H1 (cell line): ENCODE results near the gene CASP9. TPM values are rescaled to one million over a fixed set of nuclear protein-coding genes. Genes with fewer than 3 reads are reported as not detected.

ENCODE experiments used
- CTCF ChIA-PET: fragments of 300-600 bp; sonication (Branson Sonifier 250); formaldehyde crosslinking; loops from one replicate; lab custom pipeline; 2021; ENCODE audit not compliant: partially characterized antibody; lab: Charles Lee
- POLR2A ChIA-PET: fragments of 300-600 bp; sonication (Branson Sonifier 250); formaldehyde crosslinking; loops from one replicate; lab custom pipeline; 2021; ENCODE audit warnings: inconsistent platforms; ENCODE audit not compliant: partially characterized antibody; lab: Charles Lee
- DNase-seq, 2 experiments: peaks; one replicate each; pipeline versions ENCODE4 v3.0.0 to v3.0.0-alpha.2; 2010 to 2022; ENCODE audit warnings: low spot score in 2 of 2, low read depth in 1 of 2, mixed read lengths in 1 of 2
- FAIRE-seq: peaks from 2 replicates; lab custom pipeline; 2011; peaks lifted over from hg19 to GRCh38; lab: Jason Lieb, UNC
- H2AFZ ChIP-seq: 2 replicates; pipeline ENCODE4 v1.8.1; 2012; ENCODE audit warnings: low read length, inconsistent platforms
- H2AK5ac ChIP-seq: 2 replicates; pipeline ENCODE4 v1.6.1; 2013; ENCODE audit warnings: low read depth, low read length
- H2BK120ac ChIP-seq: replicated peaks from 2 replicates; pipeline ENCODE3; 2013; ENCODE audit warnings: low read depth, low read length, inconsistent platforms
- H2BK12ac ChIP-seq: 2 replicates; pipeline ENCODE4 v1.6.1; 2013; ENCODE audit warnings: low read depth, low read length
- H2BK15ac ChIP-seq: 2 replicates; pipeline ENCODE4 v1.6.1; 2013; ENCODE audit warnings: low read length
- H2BK20ac ChIP-seq: 2 replicates; pipeline ENCODE4 v1.6.1; 2013; ENCODE audit warnings: low read length
- H2BK5ac ChIP-seq: 2 replicates; pipeline ENCODE4 v1.6.1; 2013; ENCODE audit warnings: low read depth, low read length
- H3K14ac ChIP-seq: 2 replicates; pipeline ENCODE4 v1.6.1; 2013; ENCODE audit warnings: inconsistent platforms; ENCODE audit not compliant: insufficient read length
- H3K18ac ChIP-seq: 2 replicates; pipeline ENCODE4 v1.6.1; 2013; ENCODE audit warnings: low read length; ENCODE audit errors: extremely low read depth
- H3K23ac ChIP-seq: 2 replicates; pipeline ENCODE4 v1.6.1; 2013; ENCODE audit warnings: inconsistent platforms; ENCODE audit not compliant: insufficient read length
- H3K23me2 ChIP-seq: 2 replicates; pipeline ENCODE4 v1.6.1; 2013; ENCODE audit warnings: low read depth, low read length
- H3K27ac ChIP-seq: 2 replicates; pipeline ENCODE4 v1.6.1; 2011; ENCODE audit warnings: low read depth, low read length, inconsistent platforms
- H3K27me3 ChIP-seq, 4 experiments: replicated peaks in 1 of 4; 1 replicate in 1 of 4; 2 replicates in 3 of 4; pipeline versions ENCODE4 v1.6.1 to v1.8.1; 2011 to 2013; ENCODE audit warnings: low read length in 3 of 4, mild to moderate bottlenecking in 3 of 4, inconsistent platforms in 2 of 4, mixed read lengths in 2 of 4, moderate library complexity in 1 of 4; ENCODE audit not compliant: control insufficient read depth in 3 of 4, insufficient read depth in 3 of 4; ENCODE audit errors: extremely low read depth in 1 of 4
- H3K36me3 ChIP-seq, 4 experiments: 2 replicates each; pipeline versions ENCODE4 v1.6.1 to v1.8.1; 2011 to 2013; ENCODE audit warnings: mild to moderate bottlenecking in 4 of 4, low read length in 3 of 4, moderate library complexity in 2 of 4, control low read depth in 1 of 4, inconsistent platforms in 1 of 4; ENCODE audit not compliant: insufficient read depth in 4 of 4, control insufficient read depth in 2 of 4
- H3K4ac ChIP-seq: replicated peaks from 2 replicates; pipeline ENCODE3; 2013; ENCODE audit warnings: low read length, low read depth, mixed read lengths, inconsistent platforms; ENCODE audit not compliant: insufficient read length
- H3K4me1 ChIP-seq, 4 experiments: replicated peaks in 1 of 4; 1 replicate in 1 of 4; 2 replicates in 3 of 4; pipeline versions ENCODE4 v1.6.1 to v1.8.1; 2011 to 2013; ENCODE audit warnings: low read length in 3 of 4, inconsistent platforms in 2 of 4, mixed read lengths in 1 of 4; ENCODE audit not compliant: insufficient read depth in 4 of 4, control insufficient read depth in 3 of 4
- H3K4me2 ChIP-seq, 2 experiments: 2 replicates each; pipeline versions ENCODE4 v1.6.1 to v1.8.1; 2011 to 2013; ENCODE audit warnings: low read depth in 2 of 2, low read length in 2 of 2, control low read depth in 1 of 2, inconsistent platforms in 1 of 2, mild to moderate bottlenecking in 1 of 2; ENCODE audit not compliant: insufficient read depth in 1 of 2
- H3K4me3 ChIP-seq, 4 experiments: fragments of 200-600, 300-600 bp in 1 of 4; sonication (generic), shearing (Covaris generic), sonication (Bioruptor Twin) in 1 of 4; 2 replicates each; pipeline versions ENCODE4 v1.5.1 to v1.8.1; 2011 to 2016; ENCODE audit warnings: low read length in 4 of 4, low read depth in 3 of 4, control low read depth in 2 of 4, inconsistent platforms in 2 of 4, mild to moderate bottlenecking in 2 of 4, mixed read lengths in 1 of 4, moderate library complexity in 1 of 4; ENCODE audit not compliant: insufficient read depth in 2 of 4; ENCODE audit errors: extremely low read depth in 1 of 4
- H3K56ac ChIP-seq: replicated peaks from 2 replicates; pipeline ENCODE3; 2013; ENCODE audit warnings: low read depth, mild to moderate bottlenecking, mixed read lengths, low read length, inconsistent platforms; ENCODE audit not compliant: insufficient read length
- H3K79me1 ChIP-seq: 2 replicates; pipeline ENCODE4 v1.6.1; 2013; ENCODE audit warnings: low read depth, low read length, control low read depth
- H3K79me2 ChIP-seq, 2 experiments: 2 replicates each; pipeline versions ENCODE4 v1.6.1 to v1.8.1; 2012 to 2013; ENCODE audit warnings: low read length in 2 of 2, mild to moderate bottlenecking in 2 of 2, inconsistent platforms in 1 of 2; ENCODE audit not compliant: insufficient read depth in 2 of 2, control insufficient read depth in 1 of 2
- H3K9ac ChIP-seq, 4 experiments: replicated peaks in 1 of 4; 1 replicate in 1 of 4; 2 replicates in 3 of 4; pipeline versions ENCODE4 v1.6.1 to v1.8.1; 2011 to 2013; ENCODE audit warnings: low read depth in 3 of 4, low read length in 3 of 4, control low read depth in 2 of 4, mild to moderate bottlenecking in 2 of 4, moderate library complexity in 2 of 4, inconsistent platforms in 1 of 4; ENCODE audit errors: extremely low read depth in 1 of 4
- H3K9me3 ChIP-seq, 2 experiments: 2 replicates each; pipeline versions ENCODE4 v1.6.1 to v1.8.1; 2012 to 2013; ENCODE audit warnings: mild to moderate bottlenecking in 2 of 2, moderate library complexity in 2 of 2, control low read depth in 1 of 2, inconsistent platforms in 1 of 2, low read depth in 1 of 2, low read length in 1 of 2, mixed read lengths in 1 of 2; ENCODE audit not compliant: insufficient read depth in 2 of 2
- H4K20me1 ChIP-seq, 2 experiments: replicated peaks in 1 of 2; 2 replicates each; pipeline versions ENCODE3 to v1.8.1; 2011 to 2013; ENCODE audit warnings: inconsistent platforms in 2 of 2, low read length in 2 of 2, mild to moderate bottlenecking in 1 of 2; ENCODE audit not compliant: insufficient read depth in 2 of 2, control insufficient read depth in 1 of 2
- H4K5ac ChIP-seq: 2 replicates; pipeline ENCODE4 v1.6.1; 2013; ENCODE audit warnings: low read length, low read depth, mixed read lengths, inconsistent platforms; ENCODE audit not compliant: insufficient read length
- H4K8ac ChIP-seq: 2 replicates; pipeline ENCODE4 v1.8.0; 2013; ENCODE audit warnings: mild to moderate bottlenecking, moderate library complexity, low read length, inconsistent platforms; ENCODE audit not compliant: insufficient read depth; ENCODE audit errors: extremely low read depth
- H4K91ac ChIP-seq: replicated peaks from 2 replicates; pipeline ENCODE3; 2013; ENCODE audit warnings: low read length, mixed read lengths, inconsistent platforms; ENCODE audit not compliant: insufficient read length
- BACH1 ChIP-seq: IDR thresholded peaks from 2 replicates; pipeline ENCODE4 v1.6.1; 2012; ENCODE audit warnings: low read length, improper control_type of control experiment
- BRCA1 ChIP-seq: IDR thresholded peaks from 2 replicates; pipeline ENCODE4 v1.6.1; 2012; ENCODE audit warnings: low read depth, low read length, improper control_type of control experiment
- CBX8 ChIP-seq: fragments of 300-800, 300-1000 bp; sonication (generic); IDR thresholded peaks from 2 replicates; pipeline ENCODE4 v1.7.1; 2016; ENCODE audit warnings: low read depth, low read length, borderline replicate concordance
- CTBP2 ChIP-seq: IDR thresholded peaks from 2 replicates; pipeline ENCODE4 v1.7.0; 2011; ENCODE audit warnings: borderline replicate concordance, mild to moderate bottlenecking, moderate library complexity, mixed read lengths, low read length; ENCODE audit not compliant: insufficient read depth, insufficient read length
- EZH2 ChIP-seq: fragments of 200-600 bp; sonication (generic); IDR thresholded peaks from 2 replicates; pipeline ENCODE4 v1.7.1; 2012; ENCODE audit warnings: low read depth, mild to moderate bottlenecking, moderate library complexity, low read length, inconsistent platforms; ENCODE audit not compliant: severe bottlenecking
- KDM4A ChIP-seq: IDR thresholded peaks from one replicate; pipeline ENCODE4 v1.7.1; 2012; ENCODE audit warnings: low read depth, mild to moderate bottlenecking, moderate library complexity, low read length, inconsistent platforms; ENCODE audit not compliant: severe bottlenecking
- RXRA ChIP-seq: IDR thresholded peaks from 2 replicates; pipeline ENCODE4 v1.6.1; 2011; ENCODE audit warnings: low read depth, mild to moderate bottlenecking, low read length, moderate library complexity; ENCODE audit not compliant: insufficient read depth
- SIN3A ChIP-seq, 2 experiments: IDR thresholded peaks in 1 of 2; conservative IDR thresholded peaks in 1 of 2; 2 replicates each; pipeline ENCODE4 v1.6.1; 2011 to 2012; ENCODE audit warnings: low read length in 2 of 2, improper control_type of control experiment in 1 of 2, low read depth in 1 of 2, mild to moderate bottlenecking in 1 of 2
- SRF ChIP-seq: IDR thresholded peaks from 2 replicates; pipeline ENCODE4 v1.6.1; 2011; ENCODE audit warnings: mild to moderate bottlenecking, low read depth, low read length, moderate library complexity
- YY1 ChIP-seq: IDR thresholded peaks from 2 replicates; pipeline ENCODE4 v1.6.1; 2011; ENCODE audit warnings: low read depth, mild to moderate bottlenecking, low read length
- WGBS, 2 experiments: shearing (Covaris generic) in 1 of 2; methylation state at CpG; one replicate each; pipeline versions ENCODE4 v1.1.6 to v1.1.7; 2013 to 2015; ENCODE audit warnings: low lambda C conversion rate in 2 of 2, mixed read lengths in 2 of 2, inconsistent platforms in 1 of 2, low coverage in 1 of 2, missing lambda C conversion rate in 1 of 2; ENCODE audit not compliant: insufficient replicate concordance in 2 of 2, insufficient coverage in 1 of 2, insufficient read length in 1 of 2; ENCODE audit errors: extremely low coverage in 1 of 2, missing lambda C conversion rate in 1 of 2; 5-methylcytosine and 5-hydroxymethylcytosine counted together
- polyA plus RNA-seq, 7 experiments: library from polyadenylated mRNA; depleted of rRNA in 3 of 7; stranded (reverse) in 5 of 7; unstranded in 2 of 7; fragments of >200 nt in 5 of 7; fragments of 200-250 nt in 2 of 7; gene quantifications; 1 replicate in 5 of 7; 2 replicates in 1 of 7; 4 replicates in 1 of 7; pipeline versions ENCODE4 v1.2.1 to v1.2.3, GENCODE V29; 2011 to 2013; ENCODE audit warnings: missing spikeins in 2 of 7, mixed read lengths in 2 of 7
- total RNA-seq: library from RNA; stranded (reverse); fragmentation: NEBNext Ultra II Directional; extraction: Animal tissue kit (Norgen Biotek cat#: 25700); gene quantifications from 2 replicates; pipeline ENCODE4 v1.2.1, GENCODE V29; 2021
- TF ChIP-seq, protein P1 (sequence below): IDR thresholded peaks from 2 replicates; pipeline ENCODE4 v1.6.1; 2012; ENCODE audit warnings: inconsistent platforms
- TF ChIP-seq, protein P2 (sequence below): IDR thresholded peaks from 2 replicates; pipeline ENCODE4 v1.6.1; 2011; ENCODE audit warnings: low read length, improper control_type of control experiment

The CASP9 gene
- total and polyA plus RNA-seq, 2 of the 8 experiments (the other 6 are each of a cell fraction or from before 2014, with no cell fraction given) = 14.8 to 36.3 TPM

DNA sequence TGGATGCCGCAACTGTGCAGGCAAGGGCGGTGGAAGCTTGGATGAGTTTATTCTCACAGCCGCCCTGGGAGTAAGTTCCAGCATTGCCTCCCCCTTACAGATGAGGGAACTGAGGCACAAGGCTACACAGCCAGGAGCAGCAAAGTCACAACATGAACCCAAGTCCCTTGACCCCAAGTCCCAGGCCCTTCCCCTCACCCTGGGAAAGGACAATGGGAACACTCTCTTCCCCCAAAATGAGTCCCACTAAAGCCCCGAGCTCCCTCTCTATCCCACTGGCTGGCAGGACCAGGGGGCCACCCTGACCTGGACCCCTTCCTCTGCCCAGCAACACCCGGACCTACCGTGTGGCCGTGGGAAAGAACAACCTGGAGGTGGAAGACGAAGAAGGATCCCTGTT is 81.9 kb downstream of the CASP9 start:
- Histone ChIP-seq H3K27me3 (no peaks in the 10 kb centered on the region), H3K27ac (no peak overlapping the region), H3K4me3 (no peak overlapping the region), H3K9ac (no peak overlapping the region), H2BK12ac (no peak overlapping the region), H2BK120ac (no peak overlapping the region), H3K9me3 (no peaks in the 10 kb centered on the region), H3K23ac (no peak overlapping the region), H2BK5ac (no peak overlapping the region), H3K79me1 (no peaks in the 10 kb centered on the region), H4K8ac (no peak overlapping the region), H2BK20ac (no peak overlapping the region), H4K20me1 (no peaks in the 10 kb centered on the region), H3K36me3 (no peaks in the 10 kb centered on the region), H3K23me2 (no peaks in the 10 kb centered on the region; the same call in 1 of the 2 replicates), H3K56ac (no peak overlapping the region), H2AK5ac (no peak overlapping the region), H3K4me2 (no peak overlapping the region), H3K4me1 (no peaks in the 10 kb centered on the region), H3K79me2 (no peaks in the 10 kb centered on the region), H3K14ac (no peak overlapping the region), H4K91ac (no peak overlapping the region), H2AFZ (no peak overlapping the region), H3K18ac (no peak overlapping the region), H4K5ac (no peak overlapping the region), H2BK15ac (no peak overlapping the region), H3K4ac (no peak overlapping the region)
- 86% methylated on average over 8 of the region's 8 CpGs; no CpG with 5 or more reads in 1 of the 2 experiments for WGBS, 2 experiments
- ChIA-PET CTCF (interaction anchor here (0.7 to 2.0 kb wide), 2 partner anchors 11 to 69 kb away, joined by 3 to 12 read pairs; no protein-coding TSS in a partner anchor), POLR2A (no interaction called here)
- no peak for FAIRE-seq
- no peak for DNase-seq
- TF ChIP-seq SRF (no peak), KDM4A (no peak), SIN3A (conservative IDR thresholded peaks at IDR 0.05 in 1 of 2, IDR thresholded peaks at IDR 0.05 in 1 of 2; ENCODE audit: low read depth in 1 of 2, low read length in 2 of 2) (no peak), YY1 (no peak), BACH1 (no peak), RXRA (no peak), CBX8 (no peak), EZH2 (no peak), BRCA1 (no peak), CTBP2 (no peak)
- TF ChIP-seq, protein P1, sequence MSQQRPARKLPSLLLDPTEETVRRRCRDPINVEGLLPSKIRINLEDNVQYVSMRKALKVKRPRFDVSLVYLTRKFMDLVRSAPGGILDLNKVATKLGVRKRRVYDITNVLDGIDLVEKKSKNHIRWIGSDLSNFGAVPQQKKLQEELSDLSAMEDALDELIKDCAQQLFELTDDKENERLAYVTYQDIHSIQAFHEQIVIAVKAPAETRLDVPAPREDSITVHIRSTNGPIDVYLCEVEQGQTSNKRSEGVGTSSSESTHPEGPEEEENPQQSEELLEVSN = no peak
- TF ChIP-seq, protein P2, sequence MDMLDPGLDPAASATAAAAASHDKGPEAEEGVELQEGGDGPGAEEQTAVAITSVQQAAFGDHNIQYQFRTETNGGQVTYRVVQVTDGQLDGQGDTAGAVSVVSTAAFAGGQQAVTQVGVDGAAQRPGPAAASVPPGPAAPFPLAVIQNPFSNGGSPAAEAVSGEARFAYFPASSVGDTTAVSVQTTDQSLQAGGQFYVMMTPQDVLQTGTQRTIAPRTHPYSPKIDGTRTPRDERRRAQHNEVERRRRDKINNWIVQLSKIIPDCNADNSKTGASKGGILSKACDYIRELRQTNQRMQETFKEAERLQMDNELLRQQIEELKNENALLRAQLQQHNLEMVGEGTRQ = no peak
